Ishikawa (cell line): ENCODE results near the gene CPED1.

Experiments
- CEBPB ChIP-seq: IDR thresholded peaks from 2 replicates; pipeline ENCODE4 v1.6.1; 2012
- CREB1 ChIP-seq: IDR thresholded peaks from 2 replicates; pipeline ENCODE4 v1.6.1; 2012; ENCODE audit warnings: low read depth
- EGR1 ChIP-seq: IDR thresholded peaks from 2 replicates; pipeline ENCODE4 v1.6.1; 2012
- EP300 ChIP-seq: IDR thresholded peaks from 2 replicates; pipeline ENCODE4 v1.6.1; 2012; ENCODE audit warnings: borderline replicate concordance
- FOXM1 ChIP-seq: IDR thresholded peaks from 2 replicates; pipeline ENCODE4 v1.6.1; 2012; ENCODE audit warnings: low read depth, borderline replicate concordance
- MAX ChIP-seq: IDR thresholded peaks from 2 replicates; pipeline ENCODE4 v1.6.1; 2012
- NFIC ChIP-seq: IDR thresholded peaks from 2 replicates; pipeline ENCODE4 v1.6.1; 2012
- RAD21 ChIP-seq: IDR thresholded peaks from 2 replicates; pipeline ENCODE4 v1.6.1; 2012; ENCODE audit warnings: low read depth
- REST ChIP-seq: IDR thresholded peaks from 2 replicates; pipeline ENCODE4 v1.6.1; 2012; ENCODE audit warnings: low read depth, mild to moderate bottlenecking
- TAF1 ChIP-seq: IDR thresholded peaks from 2 replicates; pipeline ENCODE4 v1.6.1; 2012; ENCODE audit warnings: low read depth, mild to moderate bottlenecking
- TCF12 ChIP-seq: IDR thresholded peaks from 2 replicates; pipeline ENCODE4 v1.6.1; 2012; ENCODE audit warnings: low read depth
- TEAD4 ChIP-seq: IDR thresholded peaks from 2 replicates; pipeline ENCODE4 v1.6.1; 2012
- USF1 ChIP-seq: IDR thresholded peaks from 2 replicates; pipeline ENCODE4 v1.6.1; 2012
- YY1 ChIP-seq: IDR thresholded peaks from 2 replicates; pipeline ENCODE4 v1.6.1; 2012; ENCODE audit warnings: low read depth
- ZBTB7A ChIP-seq: IDR thresholded peaks from 2 replicates; pipeline ENCODE4 v1.6.1; 2012; ENCODE audit warnings: low read depth

Gene CPED1

GRCh38 chr7:120979765-120980499 is 8.6 kb upstream of the CPED1 start:
- TF ChIP-seq RAD21 (no peak), EGR1 (no peak), CEBPB (no peak), TCF12 (no peak), MAX (no peak)

- TF ChIP-seq EP300 (no peak), USF1 (no peak), REST (no peak)
Observed at GRCh38 chr7:120981117-120981516, 7.4 kb upstream of the CPED1 start.

- no peak for TF ChIP-seq EGR1
Observed at GRCh38 chr7:120981888-120982615, 6.5 kb upstream of the CPED1 start.

- no peak for TF ChIP-seq REST
- TF ChIP-seq TAF1, result no peak
- no peak for TF ChIP-seq TEAD4
- TF ChIP-seq ZBTB7A, result no peak
- no peak for TF ChIP-seq CREB1
- TF ChIP-seq FOXM1, result no peak
- TF ChIP-seq NFIC, result no peak
- no peak for TF ChIP-seq CEBPB
- no peak for TF ChIP-seq RAD21
- no peak for TF ChIP-seq USF1
- TF ChIP-seq YY1, result no peak
- no peak for TF ChIP-seq TCF12
- TF ChIP-seq MAX, result no peak
- TF ChIP-seq EP300, result no peak
- TF ChIP-seq EGR1, result no peak
Observed at GRCh38 chr7:120984406-120984805, 4.1 kb upstream of the CPED1 start.

- no peak for TF ChIP-seq TAF1
- TF ChIP-seq MAX, result no peak
- TF ChIP-seq NFIC, result no peak
- no peak for TF ChIP-seq TCF12
- TF ChIP-seq ZBTB7A, result no peak
- no peak for TF ChIP-seq CEBPB
- no peak for TF ChIP-seq FOXM1
- no peak for TF ChIP-seq CREB1
- TF ChIP-seq USF1, result no peak
- TF ChIP-seq YY1, result no peak
- TF ChIP-seq TEAD4, result no peak
Observed at GRCh38 chr7:120985130-120985758, 3.3 kb upstream of the CPED1 start.

GRCh38 chr7:120985839-120986238 is 2.7 kb upstream of the CPED1 start:
- TF ChIP-seq CEBPB, result no peak
- TF ChIP-seq CREB1, result no peak
- no peak for TF ChIP-seq TEAD4
- TF ChIP-seq EGR1, result no peak
- no peak for TF ChIP-seq REST
- no peak for TF ChIP-seq EP300
- no peak for TF ChIP-seq MAX
- TF ChIP-seq TCF12, result no peak
- TF ChIP-seq USF1, result no peak
- no peak for TF ChIP-seq NFIC
- TF ChIP-seq TAF1, result no peak
- TF ChIP-seq ZBTB7A, result no peak
- TF ChIP-seq RAD21, result no peak
